HepG2 (cell line): ENCODE data around the gene PPP1R1B. TPM values are rescaled to one million over a fixed set of nuclear protein-coding genes. Genes with fewer than 3 reads are reported as not detected.

Experiments used
- ARHGAP35 ChIP-seq: sonication (generic); formaldehyde crosslinking; IDR thresholded peaks from 2 replicates; pipeline ENCODE4 v1.9.0; 2022; ENCODE audit warnings: mild to moderate bottlenecking, inconsistent platforms, moderate library complexity, missing genetic modification reagents, borderline replicate concordance
- ARNT ChIP-seq: fragments of 450-650 bp; IDR thresholded peaks from 2 replicates; pipeline ENCODE4 v1.6.1; 2017
- ATM ChIP-seq: fragments of 450-650 bp; IDR thresholded peaks from 2 replicates; pipeline ENCODE4 v1.7.1; 2017; ENCODE audit warnings: mild to moderate bottlenecking, borderline replicate concordance
- CEBPB ChIP-seq: IDR thresholded peaks from 2 replicates; pipeline ENCODE4 v1.6.1; 2011; ENCODE audit warnings: low read depth, low read length, improper control_type of control experiment, borderline replicate concordance
- GABPA ChIP-seq, 2 experiments: IDR thresholded peaks; 2 replicates each; pipeline ENCODE4 v1.6.1; 2011 to 2016; ENCODE audit warnings: low read depth in 2 of 2, low read length in 1 of 2, missing biosample characterization in 1 of 2, missing genetic modification characterization in 1 of 2
- GTF3A ChIP-seq: sonication (generic); formaldehyde crosslinking; conservative IDR thresholded peaks from 2 replicates; pipeline ENCODE4 v1.4.0; 2020; ENCODE audit warnings: mild to moderate bottlenecking, missing genetic modification reagents
- HMGA1 ChIP-seq: sonication (generic); formaldehyde crosslinking; conservative IDR thresholded peaks from 2 replicates; pipeline ENCODE4 v1.4.0; 2020; ENCODE audit warnings: missing genetic modification reagents
- KDM5A ChIP-seq: fragments of 200-600 bp; sonication (generic); IDR thresholded peaks from 2 replicates; pipeline ENCODE4 v1.7.0; 2018; ENCODE audit warnings: antibody characterized with exemption, mild to moderate bottlenecking, low read length, borderline replicate concordance
- KLF6 ChIP-seq: IDR thresholded peaks from 2 replicates; pipeline ENCODE4 v1.8.0; 2016; ENCODE audit warnings: missing biosample characterization, missing genetic modification reagents
- MLLT10 ChIP-seq: sonication (generic); formaldehyde crosslinking; IDR thresholded peaks from 2 replicates; pipeline ENCODE4 v1.4.0; 2020; ENCODE audit warnings: missing genetic modification reagents
- RAD21 ChIP-seq: fragments of 450-650 bp; formaldehyde crosslinking; IDR thresholded peaks from 2 replicates; pipeline ENCODE4 v1.5.0; 2020; ENCODE audit warnings: mild to moderate bottlenecking
- SKI ChIP-seq: fragments of 450-650 bp; IDR thresholded peaks from one replicate; pipeline ENCODE4 v1.6.1; 2018; ENCODE audit warnings: mild to moderate bottlenecking; ENCODE audit not compliant: partially characterized antibody
- SRSF1 ChIP-seq: fragments of 200-400 bp; formaldehyde crosslinking; optimal IDR thresholded peaks from 2 replicates; pipeline ENCODE3; 2017; ENCODE audit warnings: mild to moderate bottlenecking, low read depth, low read length, moderate library complexity
- TCF7 ChIP-seq: sonication (generic); IDR thresholded peaks from 2 replicates; pipeline ENCODE4 v1.6.1; 2016; ENCODE audit warnings: antibody characterized with exemption, low read depth
- YEATS2 ChIP-seq: sonication (generic); formaldehyde crosslinking; IDR thresholded peaks from 2 replicates; pipeline ENCODE4 v1.4.0; 2020; ENCODE audit warnings: missing genetic modification reagents, borderline replicate concordance
- ZBTB1 ChIP-seq: sonication (generic); formaldehyde crosslinking; IDR thresholded peaks from 2 replicates; pipeline ENCODE4 v1.4.0; 2020; ENCODE audit warnings: missing genetic modification reagents, borderline replicate concordance
- ZNF274 ChIP-seq: sonication (generic); formaldehyde crosslinking; IDR thresholded peaks from 2 replicates; pipeline ENCODE4 v1.5.1; 2020; ENCODE audit warnings: mild to moderate bottlenecking, missing genetic modification reagents
- ZNF557 ChIP-seq: sonication (generic); formaldehyde crosslinking; IDR thresholded peaks from 2 replicates; pipeline ENCODE4 v1.4.0; 2020; ENCODE audit warnings: missing genetic modification reagents
- ZNF660 ChIP-seq: sonication (generic); formaldehyde crosslinking; IDR thresholded peaks from 2 replicates; pipeline ENCODE4 v1.5.1; 2020; ENCODE audit warnings: mild to moderate bottlenecking, low read depth, missing genetic modification reagents, borderline replicate concordance
- ZNF782 ChIP-seq: sonication (generic); formaldehyde crosslinking; IDR thresholded peaks from 2 replicates; pipeline ENCODE4 v1.4.0; 2020; ENCODE audit warnings: missing genetic modification reagents, mild to moderate bottlenecking, borderline replicate concordance
- ZNF850 ChIP-seq: sonication (generic); formaldehyde crosslinking; conservative IDR thresholded peaks from 2 replicates; pipeline ENCODE4 v1.9.0; 2021; ENCODE audit warnings: mild to moderate bottlenecking, missing genetic modification reagents
- polyA plus RNA-seq, 8 experiments: library from polyadenylated mRNA; depleted of rRNA in 3 of 8; stranded (reverse) in 7 of 8; unstranded in 1 of 8; fragments of >200 nt; fragmentation: Illumina TruSeq in 4 of 8; extraction: Trizol in 4 of 8; gene quantifications; 2 replicates each; pipeline versions ENCODE4 v1.2.1 to v1.2.3, GENCODE V29; 2011 to 2016; ENCODE audit warnings: low read depth in 4 of 8, missing spikeins in 1 of 8, mixed read lengths in 1 of 8; ENCODE audit not compliant: insufficient read depth in 1 of 8
- total RNA-seq, 5 experiments: library from RNA; depleted of rRNA; stranded (reverse); fragments of >200 nt; fragmentation: Illumina TruSeq; extraction: Trizol; gene quantifications; 2 replicates each; pipeline ENCODE4 v1.2.3, GENCODE V29; 2016; ENCODE audit warnings: low read depth in 1 of 5
- TF ChIP-seq, protein P1 (sequence below): sonication (generic); formaldehyde crosslinking; IDR thresholded peaks from 2 replicates; pipeline ENCODE4 v1.8.0; 2022; ENCODE audit warnings: missing genetic modification reagents, low read depth, mild to moderate bottlenecking, borderline replicate concordance
- TF ChIP-seq, protein P2 (sequence below): sonication (generic); formaldehyde crosslinking; IDR thresholded peaks from 2 replicates; pipeline ENCODE4 v1.4.0; 2020; ENCODE audit warnings: mild to moderate bottlenecking, missing genetic modification reagents
- TF ChIP-seq, protein P3 (sequence below): IDR thresholded peaks from 2 replicates; pipeline ENCODE4 v1.6.1; 2016; ENCODE audit warnings: missing biosample characterization, missing genetic modification reagents, low read depth
- TF ChIP-seq, protein P4 (sequence below): sonication (generic); formaldehyde crosslinking; IDR thresholded peaks from 2 replicates; pipeline ENCODE4 v1.8.0; 2022; ENCODE audit warnings: low read depth, missing genetic modification reagents
- TF ChIP-seq, protein P5 (sequence below): IDR thresholded peaks from 2 replicates; pipeline ENCODE4 v1.6.1; 2016; ENCODE audit warnings: missing compliant biosample characterization, missing genetic modification reagents, borderline replicate concordance

PPP1R1B gene
- total and polyA plus RNA-seq, 2 of the 13 experiments (the other 11 are each of a cell fraction or from before 2014, with no cell fraction given): 0.08 TPM; not detected in 1

DNA sequence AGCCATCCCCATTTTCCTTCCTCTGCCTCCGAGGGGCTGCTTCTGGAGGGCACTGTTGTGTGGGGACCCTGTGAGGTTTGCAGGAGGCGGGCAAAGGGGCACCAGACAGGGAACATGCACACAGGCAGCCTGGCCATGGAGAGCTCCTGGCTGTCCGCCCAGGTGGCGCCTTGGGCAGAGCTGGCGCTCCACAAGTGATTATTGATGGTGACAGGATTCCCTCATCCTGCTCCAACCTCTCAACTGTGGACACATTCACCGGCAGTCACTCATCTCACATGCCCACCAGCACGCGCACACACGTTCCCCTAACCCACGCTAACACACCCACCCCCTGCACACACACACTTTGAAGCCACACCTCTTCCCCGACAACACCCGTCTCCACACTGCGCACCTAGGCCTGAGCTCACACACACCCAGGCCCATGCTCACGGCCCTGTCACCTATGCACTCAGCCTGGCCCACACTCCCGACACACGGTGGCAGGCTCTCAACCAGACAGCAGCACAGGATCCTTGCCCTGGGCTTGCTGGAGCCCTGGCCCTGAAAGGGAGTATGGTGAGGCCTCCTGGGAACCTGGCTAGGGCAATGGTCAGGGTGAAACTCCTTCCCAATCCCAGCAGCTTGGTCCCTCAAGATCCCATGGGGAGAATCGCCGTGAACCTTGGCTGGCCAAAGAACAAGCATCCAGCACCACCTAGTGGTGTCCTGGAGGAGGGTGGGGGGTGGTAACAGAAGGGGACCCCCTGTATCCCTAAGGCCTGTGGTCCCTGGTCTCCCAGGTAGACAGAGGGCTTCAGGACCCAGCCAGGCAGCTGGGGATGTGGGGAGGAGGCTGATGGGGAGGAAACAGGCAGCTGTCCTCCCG is 45.1 kb downstream of the PPP1R1B start (continued):
- TF ChIP-seq ZBTB1 (CRISPR knock-in tag) (no peak), ARHGAP35 (no peak; the same call in 1 of the 2 replicates), GABPA (IDR thresholded peaks at IDR 0.05; ENCODE audit: low read depth, low read length) (no peak), GABPA (CRISPR knock-in tag; IDR thresholded peaks at IDR 0.05; ENCODE audit: low read depth) (no peak; the same call in 1 of the 2 replicates), HMGA1 (CRISPR knock-in tag) (no peak), GTF3A (CRISPR knock-in tag) (no peak), YEATS2 (CRISPR knock-in tag) (no peak; the same call in 1 of the 2 replicates), KLF6 (CRISPR knock-in tag) (no peak), ZNF782 (peak; percentile 88), ARNT (no peak), KDM5A (no peak), MLLT10 (no peak), RAD21 (CRISPR knock-in tag) (peak; percentile 86), ZNF660 (no peak), ATM (no peak), ZNF850 (CRISPR knock-in tag) (no peak), SRSF1 (peak; percentile 46), TCF7 (no peak), SKI (peak; percentile 35), ZNF274 (peak; percentile 85; the same call in 1 of the 2 replicates), CEBPB (no peak), ZNF557 (CRISPR knock-in tag) (no peak)
- TF ChIP-seq, protein P1, sequence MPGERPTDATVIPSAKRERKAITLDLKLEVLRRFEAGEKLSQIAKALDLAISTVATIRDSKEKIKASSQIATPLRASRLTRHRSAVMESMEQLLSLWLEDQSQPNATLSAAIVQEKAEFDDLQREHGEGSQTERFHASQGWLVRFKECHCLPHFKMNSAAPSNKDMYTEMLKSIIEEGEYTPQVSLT (CRISPR knock-in tag): no peak
- TF ChIP-seq, protein P2, sequence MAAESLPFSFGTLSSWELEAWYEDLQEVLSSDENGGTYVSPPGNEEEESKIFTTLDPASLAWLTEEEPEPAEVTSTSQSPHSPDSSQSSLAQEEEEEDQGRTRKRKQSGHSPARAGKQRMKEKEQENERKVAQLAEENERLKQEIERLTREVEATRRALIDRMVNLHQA (CRISPR knock-in tag): no peak
- TF ChIP-seq, protein P3, sequence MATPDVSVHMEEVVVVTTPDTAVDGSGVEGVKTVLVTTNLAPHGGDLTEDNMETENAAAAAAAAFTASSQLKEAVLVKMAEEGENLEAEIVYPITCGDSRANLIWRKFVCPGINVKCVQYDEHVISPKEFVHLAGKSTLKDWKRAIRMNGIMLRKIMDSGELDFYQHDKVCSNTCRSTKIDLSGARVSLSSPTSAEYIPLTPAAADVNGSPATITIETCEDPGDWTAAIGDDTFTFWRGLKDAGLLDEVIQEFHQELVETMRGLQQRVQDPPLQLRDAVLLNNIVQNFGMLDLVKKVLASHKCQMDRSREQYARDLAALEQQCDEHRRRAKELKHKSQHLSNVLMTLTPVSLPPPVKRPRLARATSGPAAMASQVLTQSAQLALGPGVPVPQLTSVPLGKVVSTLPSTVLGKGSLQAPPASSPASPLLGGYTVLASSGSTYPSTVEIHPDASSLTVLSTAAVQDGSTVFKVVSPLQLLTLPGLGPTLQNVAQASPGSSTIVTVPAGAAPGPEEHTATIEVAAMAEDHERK (CRISPR knock-in tag): no peak
- TF ChIP-seq, protein P4, sequence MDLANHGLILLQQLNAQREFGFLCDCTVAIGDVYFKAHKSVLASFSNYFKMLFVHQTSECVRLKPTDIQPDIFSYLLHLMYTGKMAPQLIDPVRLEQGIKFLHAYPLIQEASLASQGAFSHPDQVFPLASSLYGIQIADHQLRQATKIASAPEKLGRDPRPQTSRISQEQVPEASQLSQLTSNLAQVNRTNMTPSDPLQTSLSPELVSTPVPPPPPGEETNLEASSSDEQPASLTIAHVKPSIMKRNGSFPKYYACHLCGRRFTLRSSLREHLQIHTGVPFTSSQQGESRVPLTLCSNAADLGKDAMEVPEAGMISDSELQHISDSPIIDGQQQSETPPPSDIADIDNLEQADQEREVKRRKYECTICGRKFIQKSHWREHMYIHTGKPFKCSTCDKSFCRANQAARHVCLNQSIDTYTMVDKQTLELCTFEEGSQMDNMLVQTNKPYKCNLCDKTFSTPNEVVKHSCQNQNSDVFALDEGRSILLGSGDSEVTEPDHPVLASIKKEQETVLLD (CRISPR knock-in tag): no peak
- TF ChIP-seq, protein P5, sequence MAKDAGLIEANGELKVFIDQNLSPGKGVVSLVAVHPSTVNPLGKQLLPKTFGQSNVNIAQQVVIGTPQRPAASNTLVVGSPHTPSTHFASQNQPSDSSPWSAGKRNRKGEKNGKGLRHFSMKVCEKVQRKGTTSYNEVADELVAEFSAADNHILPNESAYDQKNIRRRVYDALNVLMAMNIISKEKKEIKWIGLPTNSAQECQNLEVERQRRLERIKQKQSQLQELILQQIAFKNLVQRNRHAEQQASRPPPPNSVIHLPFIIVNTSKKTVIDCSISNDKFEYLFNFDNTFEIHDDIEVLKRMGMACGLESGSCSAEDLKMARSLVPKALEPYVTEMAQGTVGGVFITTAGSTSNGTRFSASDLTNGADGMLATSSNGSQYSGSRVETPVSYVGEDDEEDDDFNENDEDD (CRISPR knock-in tag): no peak
